H9 (cell line): Measurements from ENCODE around the gene TSPAN9. TPM values are rescaled to one million over a fixed set of nuclear protein-coding genes. Genes with fewer than 3 reads are reported as not detected.

Experiments used
- DNase-seq: peaks from one replicate; pipeline ENCODE4 v3.0.0-alpha.2; 2017
- H2AFZ ChIP-seq: one replicate; pipeline ENCODE4 v1.6.1; 2013; ENCODE audit warnings: mild to moderate bottlenecking, low read length, control low read depth, moderate library complexity
- H2AK5ac ChIP-seq: 2 replicates; pipeline ENCODE4 v1.6.1; 2013; ENCODE audit warnings: low read length, control low read depth, mixed read lengths; ENCODE audit not compliant: insufficient read length
- H2BK120ac ChIP-seq: one replicate; pipeline ENCODE4 v1.6.1; 2013; ENCODE audit warnings: low read depth, mild to moderate bottlenecking, low read length, control low read depth, inconsistent platforms; ENCODE audit not compliant: poor library complexity, severe bottlenecking
- H2BK12ac ChIP-seq: 2 replicates; pipeline ENCODE4 v1.6.1; 2013; ENCODE audit warnings: low read length, control low read depth, mixed read lengths, low read depth; ENCODE audit not compliant: insufficient read length
- H2BK15ac ChIP-seq: 2 replicates; pipeline ENCODE4 v1.6.1; 2013; ENCODE audit warnings: low read depth, low read length, control low read depth
- H2BK20ac ChIP-seq: one replicate; pipeline ENCODE4 v1.6.1; 2013; ENCODE audit warnings: low read depth, mild to moderate bottlenecking, low read length, control low read depth, inconsistent platforms; ENCODE audit not compliant: poor library complexity, severe bottlenecking
- H2BK5ac ChIP-seq: 2 replicates; pipeline ENCODE4 v1.6.1; 2013; ENCODE audit warnings: low read length, control low read depth, mixed read lengths; ENCODE audit not compliant: insufficient read length
- H3K14ac ChIP-seq: 2 replicates; pipeline ENCODE4 v1.6.1; 2013; ENCODE audit warnings: low read length, control low read depth; ENCODE audit not compliant: insufficient read depth
- H3K18ac ChIP-seq: 2 replicates; pipeline ENCODE4 v1.6.1; 2013; ENCODE audit warnings: low read depth, mild to moderate bottlenecking, mixed read lengths, low read length, control low read depth; ENCODE audit not compliant: insufficient read length
- H3K23ac ChIP-seq: 2 replicates; pipeline ENCODE4 v1.6.1; 2013; ENCODE audit warnings: low read length, control low read depth, mixed read lengths, low read depth; ENCODE audit not compliant: insufficient read length
- H3K23me2 ChIP-seq: 2 replicates; pipeline ENCODE4 v1.6.1; 2013; ENCODE audit warnings: low read depth, mild to moderate bottlenecking, mixed read lengths, low read length, control low read depth; ENCODE audit not compliant: insufficient read length, poor library complexity, severe bottlenecking
- H3K27ac ChIP-seq: 2 replicates; pipeline ENCODE4 v1.5.1; 2013; ENCODE audit warnings: low read length, control low read depth, mixed read lengths, low read depth; ENCODE audit not compliant: insufficient read length
- H3K27me3 ChIP-seq: 2 replicates; pipeline ENCODE4 v1.6.1; 2013; ENCODE audit warnings: low read length, control low read depth, inconsistent platforms; ENCODE audit not compliant: insufficient read depth
- H3K4ac ChIP-seq: 2 replicates; pipeline ENCODE4 v1.6.1; 2013; ENCODE audit warnings: low read depth, mild to moderate bottlenecking, control low read depth, inconsistent platforms, low read length, moderate library complexity
- H3K4me1 ChIP-seq: 2 replicates; pipeline ENCODE4 v1.6.1; 2013; ENCODE audit warnings: low read length, control low read depth, inconsistent platforms; ENCODE audit not compliant: insufficient read depth
- H3K4me2 ChIP-seq: 2 replicates; pipeline ENCODE4 v1.6.1; 2013; ENCODE audit warnings: low read length, control low read depth, mixed read lengths; ENCODE audit not compliant: insufficient read length, insufficient read depth
- H3K56ac ChIP-seq: 2 replicates; pipeline ENCODE4 v1.6.1; 2013; ENCODE audit warnings: low read depth, mild to moderate bottlenecking, mixed read lengths, low read length, control low read depth; ENCODE audit not compliant: insufficient read length
- H3K79me1 ChIP-seq: 2 replicates; pipeline ENCODE4 v1.6.1; 2013; ENCODE audit warnings: low read depth, mild to moderate bottlenecking, moderate library complexity, low read length, control low read depth, inconsistent platforms; ENCODE audit not compliant: insufficient read depth, poor library complexity, severe bottlenecking
- H3K79me2 ChIP-seq: 2 replicates; pipeline ENCODE4 v1.6.1; 2013; ENCODE audit warnings: low read length, control low read depth, inconsistent platforms; ENCODE audit not compliant: insufficient read depth
- H3K9ac ChIP-seq: 2 replicates; pipeline ENCODE4 v1.6.1; 2013; ENCODE audit warnings: low read length, control low read depth, mixed read lengths; ENCODE audit not compliant: insufficient read length; ENCODE audit errors: extremely low read depth
- H3K9me3 ChIP-seq: one replicate; pipeline ENCODE4 v1.6.1; 2013; ENCODE audit warnings: low read depth, low read length, inconsistent platforms; ENCODE audit not compliant: control insufficient read depth
- H3T11ph ChIP-seq: one replicate; pipeline ENCODE4 v1.6.1; 2013; ENCODE audit warnings: mild to moderate bottlenecking, low read length, control low read depth, inconsistent platforms
- H4K20me1 ChIP-seq: one replicate; pipeline ENCODE4 v1.6.1; 2013; ENCODE audit not compliant: control insufficient read depth, insufficient read length, insufficient read depth
- H4K5ac ChIP-seq: 2 replicates; pipeline ENCODE4 v1.6.1; 2013; ENCODE audit warnings: low read depth, mild to moderate bottlenecking, mixed read lengths, low read length, control low read depth; ENCODE audit not compliant: insufficient read length
- H4K8ac ChIP-seq: replicated peaks from 2 replicates; pipeline ENCODE4 v1.6.1; 2013; ENCODE audit warnings: low read length, control low read depth, mixed read lengths, low read depth; ENCODE audit not compliant: insufficient read length
- H4K91ac ChIP-seq: 2 replicates; pipeline ENCODE4 v1.6.1; 2013; ENCODE audit warnings: low read depth, mild to moderate bottlenecking, moderate library complexity, mixed read lengths, low read length, control low read depth; ENCODE audit not compliant: insufficient read length
- H3K27ac Mint-ChIP-seq, 3 experiments: 2 replicates in 2 of 3; 3 replicates in 1 of 3; pipeline ENCODE4 v1.8.0; 2020 to 2021; ENCODE audit warnings: mixed read lengths in 3 of 3, mild to moderate bottlenecking in 1 of 3, moderate library complexity in 1 of 3
- H3K27me3 Mint-ChIP-seq: 2 replicates; pipeline ENCODE4 v1.8.0; 2021; ENCODE audit warnings: low read depth, mild to moderate bottlenecking, moderate library complexity, mixed read lengths
- H3K36me3 Mint-ChIP-seq, 3 experiments: 2 replicates in 2 of 3; 3 replicates in 1 of 3; pipeline ENCODE4 v1.8.0; 2020 to 2021; ENCODE audit warnings: low read depth in 3 of 3, mixed read lengths in 3 of 3; ENCODE audit not compliant: insufficient read depth in 1 of 3
- H3K4me1 Mint-ChIP-seq, 2 experiments: 2 replicates each; pipeline ENCODE4 v1.8.0; 2020; ENCODE audit warnings: mixed read lengths in 2 of 2
- H3K4me3 Mint-ChIP-seq, 2 experiments: 2 replicates in 1 of 2; 3 replicates in 1 of 2; pipeline ENCODE4 v1.8.0; 2020 to 2021; ENCODE audit warnings: mild to moderate bottlenecking in 2 of 2, mixed read lengths in 2 of 2, moderate library complexity in 1 of 2
- H3K9me3 Mint-ChIP-seq, 2 experiments: 2 replicates in 1 of 2; 3 replicates in 1 of 2; pipeline ENCODE4 v1.8.0; 2020; ENCODE audit warnings: mild to moderate bottlenecking in 2 of 2, mixed read lengths in 2 of 2, moderate library complexity in 1 of 2
- CTCF ChIP-seq: fragments of 200-600 bp; sonication (generic); conservative IDR thresholded peaks from 3 replicates; pipeline ENCODE4 v1.8.0; 2021; ENCODE audit warnings: antibody characterized with exemption, mild to moderate bottlenecking
- WGBS: extraction: QIAGEN DNeasy Blood & Tissue Kit; methylation state at CpG from one replicate; pipeline ENCODE4 v1.1.7; 2013; ENCODE audit warnings: missing lambda C conversion rate, low lambda C conversion rate, mixed read lengths; ENCODE audit not compliant: insufficient read length; ENCODE audit errors: extremely low coverage; 5-methylcytosine and 5-hydroxymethylcytosine counted together
- total RNA-seq: library from RNA; stranded (reverse); gene quantifications from 2 replicates; pipeline ENCODE4 v1.2.1, GENCODE V29; 2021

Gene TSPAN9
- total RNA-seq, 1 experiment from 2014 or later: 19.0 TPM

DNA sequence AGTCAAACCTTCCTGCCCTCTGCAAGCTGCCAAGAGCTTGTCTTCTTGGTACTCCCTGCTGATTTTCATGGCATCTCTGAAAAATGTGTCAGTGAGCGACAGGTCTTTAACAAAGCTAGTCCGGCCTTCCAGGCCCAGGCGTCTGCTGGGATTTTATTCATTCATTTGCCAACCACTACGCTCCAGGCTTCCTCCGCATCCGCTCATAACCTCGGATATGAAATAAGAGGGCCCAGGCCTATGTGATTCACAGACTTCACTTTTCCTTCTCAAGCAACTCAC, 13.8 kb downstream of the TSPAN9 start:
- no peaks in the 10 kb centered on the region for H3K27me3 ChIP-seq
- no peak overlapping the region for H3K4me2 ChIP-seq
- WGBS: no CpG with 5 or more reads among the region's 7 CpGs
- H4K91ac ChIP-seq: no peak overlapping the region
- no peaks in the 10 kb centered on the region for H4K20me1 ChIP-seq
- no peak overlapping the region for H2AK5ac ChIP-seq
- no peaks in the 10 kb centered on the region for H3K9me3 ChIP-seq
- H3K56ac ChIP-seq: no peak overlapping the region
- no peaks in the 10 kb centered on the region for H3K79me1 ChIP-seq
- H3K18ac ChIP-seq: no peak overlapping the region
- H3K27ac ChIP-seq: no peak overlapping the region
- DNase-seq: no peak
- no peak overlapping the region for H2BK20ac ChIP-seq
- Mint-ChIP-seq H3K36me3 (peaks cover 3 to 6% (median 4%) of the 10 kb centered on the region in 3 experiments; a peak in 6 of 7 replicates), H3K27ac (peak overlapping the region in 1 of 3 experiments; percentile 34; a peak in 2 of 7 replicates), H3K4me1 (peaks cover 29 to 37% of the 10 kb centered on the region in 2 experiments), H3K9me3 (peaks cover under 1 to 2% of the 10 kb centered on the region in 2 experiments; a peak in 3 of 5 replicates), H3K4me3 (no peak overlapping the region), H3K27me3 (no peaks in the 10 kb centered on the region)
- no peaks in the 10 kb centered on the region for H3K4me1 ChIP-seq
- H3K23me2 ChIP-seq: no peaks in the 10 kb centered on the region
- H2BK120ac ChIP-seq: no peak overlapping the region
- no peak overlapping the region for H2BK5ac ChIP-seq
- no peak overlapping the region for H2BK15ac ChIP-seq
- H3K23ac ChIP-seq: no peak overlapping the region
- H3T11ph ChIP-seq: no peak overlapping the region
- H3K4ac ChIP-seq: no peak overlapping the region
- H3K9ac ChIP-seq: no peak overlapping the region
- no peak for TF ChIP-seq CTCF
- no peaks in the 10 kb centered on the region; the same call in 1 of the 2 replicates for H3K79me2 ChIP-seq
- no peak overlapping the region for H4K8ac ChIP-seq
- no peak overlapping the region for H2AFZ ChIP-seq
- H2BK12ac ChIP-seq: no peak overlapping the region
- no peak overlapping the region for H4K5ac ChIP-seq
- no peak overlapping the region for H3K14ac ChIP-seq
